SKM-1 (cell line): Measurements from ENCODE around the gene DPYSL3.
"Not testable (repeated sequence)": the region's sequence is repeated elsewhere in the genome, so short reads cannot be mapped to it uniquely, and the experiment has no call there.

ENCODE experiments used
- DNase-seq: peaks from one replicate; lab custom pipeline; 2025; ENCODE audit not compliant: unreplicated experiment; lab: John Stamatoyannopoulos, UW

DPYSL3 gene

DNA sequence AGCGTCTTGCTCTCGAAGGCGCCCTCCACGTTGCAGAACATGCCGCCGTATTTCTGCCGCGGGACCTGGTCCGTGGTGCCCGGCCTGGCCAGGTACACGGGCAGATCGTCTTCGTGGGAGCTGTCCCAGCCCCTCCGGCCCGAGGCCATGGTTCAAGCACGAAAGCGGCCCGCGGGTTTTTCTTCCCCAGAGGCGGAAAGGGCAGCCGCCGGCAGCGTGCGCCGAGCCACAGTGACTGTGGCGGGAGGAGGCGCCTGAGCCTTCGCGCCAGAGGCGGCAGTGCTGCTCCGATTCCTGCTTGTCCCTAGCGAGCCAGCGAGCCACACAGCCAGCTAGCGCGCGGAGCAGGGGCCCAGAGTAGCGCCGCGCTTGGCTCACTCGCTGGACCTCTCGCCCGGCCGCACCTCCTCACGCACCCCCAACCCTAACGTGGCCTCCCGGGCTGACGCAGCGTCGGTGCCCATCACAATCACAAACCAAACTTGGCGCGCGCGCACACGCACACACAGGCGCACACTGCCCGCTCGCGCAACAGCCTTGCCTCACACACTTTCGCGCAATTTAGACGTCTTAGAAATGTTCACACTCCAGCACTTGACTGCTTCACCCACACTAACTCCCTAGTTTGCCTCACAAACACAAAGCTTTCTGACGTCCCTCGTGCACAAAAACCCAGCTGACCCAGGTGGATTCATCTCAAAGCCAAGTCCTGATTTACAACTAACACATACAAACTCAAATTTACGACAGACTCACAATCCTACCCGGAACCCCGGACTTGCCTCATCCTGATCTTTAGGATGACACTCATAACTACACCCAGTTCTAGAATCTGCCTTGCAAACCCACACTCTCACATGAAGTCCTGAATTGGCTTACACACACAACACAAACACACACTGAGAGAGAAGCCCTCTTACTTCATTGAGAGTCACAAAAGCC lies at the start of gene DPYSL3:
Gene DPYSL3 (minus strand): TSS at position 359 of the 942 bp plus-strand sequence. CDS start 210 bp downstream, at position 149.
- peak; percentile 47 for DNase-seq

DNA sequence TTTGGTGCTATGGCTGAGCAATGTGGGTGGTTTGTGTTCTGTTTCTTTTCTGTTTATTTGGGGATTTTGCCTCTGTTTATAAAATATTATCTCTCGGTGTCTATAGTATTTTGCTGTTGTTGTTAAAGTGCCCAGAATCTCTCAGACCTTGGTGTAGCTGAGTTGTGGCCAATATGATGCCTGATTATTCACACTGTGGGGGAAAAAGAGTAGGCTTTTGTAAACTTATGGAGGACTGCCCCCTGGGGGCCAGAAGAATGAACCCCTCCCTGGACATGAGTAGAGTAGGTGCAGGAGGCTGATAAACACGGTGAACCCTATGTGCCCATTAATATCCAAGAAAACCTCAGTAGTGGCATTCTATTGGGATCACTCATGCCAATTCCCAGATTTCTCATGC lies 49.0 kb upstream of the DPYSL3 start:
- no peak for DNase-seq

DNA sequence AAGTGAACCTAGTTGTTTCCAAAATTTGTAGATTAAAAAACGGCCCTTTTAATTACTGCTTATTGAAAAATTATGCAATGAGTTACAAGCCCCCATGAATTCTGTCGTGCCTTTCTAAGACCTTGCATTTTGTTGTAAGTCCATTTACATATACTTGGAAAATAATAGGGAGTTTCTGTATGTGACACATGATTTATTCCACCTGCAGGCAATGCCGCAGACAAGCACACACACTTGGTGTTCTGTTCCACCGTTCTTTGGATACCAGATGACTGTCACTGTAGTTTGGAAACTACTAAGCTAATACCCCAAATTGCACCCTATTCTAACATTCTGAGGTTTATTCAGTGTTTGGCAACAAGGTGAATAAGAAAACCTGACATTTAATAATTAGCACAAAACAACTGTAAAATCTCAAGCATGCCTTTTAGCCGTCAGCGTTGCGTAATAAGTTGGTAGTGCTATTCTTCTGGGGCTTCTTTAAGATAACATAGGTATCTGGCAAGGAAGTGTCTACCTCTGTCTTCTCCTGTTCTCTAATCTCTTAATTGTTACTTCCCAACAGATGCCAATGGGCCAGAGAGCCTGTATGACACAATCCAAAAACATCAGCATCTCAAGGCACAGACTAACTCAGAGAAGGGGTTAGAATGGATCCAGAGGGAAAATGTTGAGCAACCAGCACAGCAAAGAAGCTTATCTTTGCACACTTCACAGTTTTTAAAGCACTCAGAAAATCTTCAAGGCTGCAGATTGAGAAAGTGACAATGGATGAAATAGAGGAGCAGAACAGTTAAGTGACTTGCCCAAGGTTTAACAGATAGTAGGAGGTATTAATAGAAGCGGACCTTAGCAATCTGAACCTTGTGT lies 48.2 kb upstream of the DPYSL3 start:
- DNase-seq: no peak

DNA sequence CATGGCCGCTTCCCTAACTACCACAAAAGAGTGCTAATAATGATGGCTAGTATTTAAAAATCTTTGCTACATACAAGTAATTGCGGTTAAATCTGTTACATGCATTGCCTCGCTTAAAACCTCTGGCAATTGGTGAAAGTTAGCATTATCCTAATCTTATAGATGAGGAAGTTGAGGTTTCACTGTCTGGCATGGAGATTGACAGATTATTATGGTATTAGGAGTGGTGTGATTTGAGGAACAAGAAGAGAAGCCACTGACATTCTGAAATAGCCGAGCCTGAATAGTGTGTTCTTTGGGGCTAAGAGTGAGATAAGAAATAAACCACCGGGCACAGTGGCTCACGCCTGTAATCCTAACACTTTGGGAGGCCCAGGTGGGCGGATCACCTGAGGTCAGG lies 45.3 kb upstream of the DPYSL3 start:
- no peak for DNase-seq

DNA sequence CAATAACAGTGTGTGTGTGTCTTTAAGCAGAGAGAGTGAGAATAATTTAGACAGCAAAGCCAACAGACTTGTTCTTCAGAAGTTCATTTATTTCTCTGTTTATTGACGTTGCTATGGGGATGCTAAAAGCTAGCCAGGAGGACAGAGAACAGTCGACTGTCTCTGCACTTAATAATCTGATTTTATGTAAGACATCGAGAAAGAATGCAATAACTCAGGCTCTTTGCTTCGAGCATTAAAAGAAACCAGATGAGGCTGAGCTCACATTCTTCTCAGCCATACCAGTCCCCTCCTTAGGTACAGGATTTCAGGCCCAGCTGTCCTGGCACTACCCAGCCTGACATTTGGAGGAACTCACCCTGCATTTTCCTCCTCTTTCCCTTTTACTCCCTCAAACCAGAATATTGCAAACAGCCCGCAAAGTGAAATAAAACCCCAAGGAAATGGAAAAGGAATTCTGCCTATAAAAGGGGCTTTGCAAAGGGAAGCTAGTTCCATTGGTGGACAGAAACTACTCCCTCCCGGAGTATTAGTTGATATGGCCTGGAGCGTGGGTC lies 44.5 kb upstream of the DPYSL3 start:
- no peak for DNase-seq

DNA sequence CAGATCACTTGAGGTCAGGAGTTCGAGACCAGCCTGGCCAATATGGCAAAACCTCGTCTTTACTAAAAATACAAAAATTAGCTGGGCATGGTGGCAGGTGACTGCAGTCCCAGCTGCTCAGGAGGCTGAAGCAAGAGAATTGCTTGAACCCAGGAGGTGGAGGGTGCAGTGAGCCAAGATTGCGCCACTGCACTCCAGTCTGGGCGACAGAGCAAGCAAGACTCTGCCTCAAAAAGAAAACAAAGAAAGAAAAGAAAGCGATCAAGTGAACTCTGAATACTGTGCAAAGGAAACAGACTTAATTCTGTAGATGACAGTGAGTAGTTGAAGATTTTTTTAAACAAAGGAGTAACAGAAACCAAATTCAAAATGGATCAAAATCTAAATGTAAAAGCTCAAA lies 43.9 kb upstream of the DPYSL3 start:
- not testable (repeated sequence) for DNase-seq

DNA sequence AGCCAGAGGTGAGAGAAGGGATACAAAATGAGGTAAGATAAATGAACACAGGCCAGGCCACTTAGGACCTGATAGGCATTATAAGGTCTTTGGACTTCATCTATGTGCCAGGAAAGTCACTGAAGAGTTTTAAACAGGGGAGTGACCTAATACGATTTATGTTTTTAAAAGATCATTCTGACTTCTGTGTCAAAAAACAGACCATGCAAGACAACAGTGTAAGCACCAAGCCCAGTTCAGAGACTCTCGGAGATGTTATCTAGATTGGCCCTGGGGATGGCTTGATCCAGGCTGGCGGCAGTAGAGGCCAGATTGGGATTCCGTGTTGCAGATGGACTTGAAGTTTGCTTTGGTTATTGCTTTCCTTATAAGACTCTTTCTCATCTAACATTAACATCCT lies 43.0 kb upstream of the DPYSL3 start:
- no peak for DNase-seq

DNA sequence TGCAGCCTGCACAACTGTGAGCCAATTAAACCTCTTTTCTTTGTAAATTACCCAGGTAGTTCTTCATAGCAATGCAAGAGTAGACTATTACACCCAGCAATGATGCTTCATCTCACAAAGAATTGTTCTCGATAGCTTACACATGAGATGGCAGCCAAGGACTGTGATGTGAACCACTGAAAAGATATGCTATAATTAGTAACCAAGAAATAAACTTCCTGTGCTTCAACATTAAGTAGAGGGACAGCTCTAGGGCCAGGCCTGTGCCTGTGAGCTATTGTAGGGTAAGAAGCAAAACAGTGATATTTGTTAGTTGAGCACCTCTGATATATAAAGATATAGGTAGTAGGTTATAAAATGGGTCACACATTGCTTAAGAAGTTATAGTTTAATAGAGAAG lies 41.8 kb upstream of the DPYSL3 start:
- DNase-seq: no peak

DNA sequence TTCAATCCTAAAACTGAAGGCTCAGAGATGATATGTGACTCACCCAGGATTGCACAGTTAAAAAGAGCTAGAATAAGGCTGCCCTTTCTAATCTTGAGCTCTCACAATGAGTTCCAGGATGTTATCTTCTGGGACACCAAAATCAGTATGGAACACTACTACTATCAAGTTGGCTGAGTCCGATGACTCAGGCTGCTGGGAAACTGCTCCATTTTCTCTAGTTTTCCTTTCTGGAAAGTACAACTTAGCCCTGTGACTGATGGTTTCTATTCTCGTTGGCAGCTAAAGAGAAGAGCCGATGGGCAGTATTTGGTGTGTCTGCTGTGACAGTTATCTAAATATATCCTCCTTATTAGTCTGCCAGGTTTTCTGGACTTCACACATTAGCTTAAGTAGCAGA lies 37.9 kb upstream of the DPYSL3 start:
- DNase-seq: no peak

DNA sequence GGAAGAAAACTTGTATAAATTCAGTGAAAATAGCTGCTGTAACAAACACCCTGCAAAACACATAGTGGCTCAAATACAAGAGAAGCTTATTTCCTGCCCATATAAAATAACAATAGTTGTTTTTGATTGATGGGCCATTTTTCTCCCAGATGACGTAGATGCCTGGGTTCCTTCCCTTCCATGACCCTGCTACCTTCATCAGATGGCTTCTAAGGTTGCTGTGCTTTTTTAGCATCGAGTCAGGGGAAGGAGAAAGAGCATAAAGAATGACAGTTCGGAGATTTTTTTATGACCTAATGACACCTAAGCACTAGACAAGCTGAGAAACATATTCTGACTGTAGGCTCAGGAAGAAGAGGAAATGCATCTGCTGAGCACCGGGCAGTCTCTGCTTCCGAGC lies 34.7 kb upstream of the DPYSL3 start:
- DNase-seq: no peak

DNA sequence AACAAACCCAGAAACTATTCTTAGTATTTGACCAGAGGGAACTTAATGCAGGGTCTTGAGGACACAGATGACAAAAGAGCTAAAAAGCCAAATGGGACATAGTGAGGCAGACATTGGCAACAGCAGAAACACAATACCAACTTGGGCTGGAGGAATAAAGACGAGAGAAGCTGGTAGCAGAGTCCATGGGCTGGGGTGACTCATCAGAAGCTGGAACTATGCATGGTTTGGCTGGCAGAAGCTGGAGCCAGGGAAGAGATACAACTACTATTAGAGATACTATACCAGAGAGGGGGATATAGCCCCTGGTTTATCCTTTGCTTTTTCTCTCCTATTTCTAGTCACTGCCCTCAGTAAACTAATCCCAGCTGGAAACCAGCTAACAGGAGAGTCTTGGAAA lies 29.2 kb upstream of the DPYSL3 start:
- DNase-seq: no peak

DNA sequence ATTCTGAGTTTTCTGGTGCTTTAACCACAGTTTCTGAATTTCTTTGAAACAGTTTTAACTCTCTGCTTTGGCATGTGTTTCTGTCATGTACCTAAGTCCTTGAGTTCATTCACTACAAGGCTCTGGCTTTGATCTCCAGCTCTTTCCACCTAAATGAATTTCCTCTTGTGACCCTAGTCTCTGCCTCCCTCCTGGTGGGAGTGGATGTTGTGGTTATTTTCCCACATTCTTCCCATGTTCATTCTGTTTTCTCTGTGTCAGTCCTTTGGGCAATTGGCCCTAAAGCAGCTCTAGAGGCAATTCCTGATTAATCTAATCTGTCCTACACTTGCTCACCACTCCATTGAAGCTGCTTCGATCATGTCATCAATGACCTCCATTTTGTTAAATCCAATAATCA lies 28.4 kb upstream of the DPYSL3 start:
- DNase-seq: no peak

DNA sequence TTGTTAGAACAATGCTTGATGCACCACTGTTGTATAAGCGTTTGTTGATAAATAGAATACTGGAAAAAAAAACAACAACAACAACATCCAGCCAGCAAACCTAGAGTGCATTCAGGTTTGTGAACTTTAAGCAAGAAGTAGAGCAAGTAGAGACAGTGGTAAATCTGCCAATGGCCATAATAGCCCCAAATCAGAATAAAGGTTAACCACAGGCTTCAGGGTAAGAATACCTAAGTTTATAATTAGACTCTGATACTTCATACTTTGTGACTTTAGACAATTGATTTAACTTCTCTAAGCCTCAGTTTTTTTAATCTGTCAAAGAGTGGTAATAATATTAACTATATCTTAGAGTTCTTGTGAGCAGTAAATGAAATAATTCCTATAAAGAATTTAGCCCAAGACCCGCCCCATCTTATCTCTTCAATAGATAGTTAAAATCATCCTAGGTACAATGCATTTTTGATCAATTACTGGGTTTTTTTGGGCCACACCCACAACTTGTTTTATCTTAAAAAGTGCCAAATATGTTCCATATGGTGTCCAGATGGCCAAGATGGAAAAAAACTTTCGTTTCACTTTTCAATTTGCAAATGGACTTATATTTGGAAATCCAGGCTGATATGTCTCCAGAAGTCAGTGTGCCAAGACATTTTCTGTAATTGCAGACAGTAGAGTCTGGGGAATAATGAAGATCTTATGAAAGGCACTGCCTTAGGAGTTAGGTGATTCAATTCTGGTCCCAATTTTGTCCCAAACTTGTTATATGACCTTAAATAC lies 24.5 kb upstream of the DPYSL3 start:
- DNase-seq: no peak

DNA sequence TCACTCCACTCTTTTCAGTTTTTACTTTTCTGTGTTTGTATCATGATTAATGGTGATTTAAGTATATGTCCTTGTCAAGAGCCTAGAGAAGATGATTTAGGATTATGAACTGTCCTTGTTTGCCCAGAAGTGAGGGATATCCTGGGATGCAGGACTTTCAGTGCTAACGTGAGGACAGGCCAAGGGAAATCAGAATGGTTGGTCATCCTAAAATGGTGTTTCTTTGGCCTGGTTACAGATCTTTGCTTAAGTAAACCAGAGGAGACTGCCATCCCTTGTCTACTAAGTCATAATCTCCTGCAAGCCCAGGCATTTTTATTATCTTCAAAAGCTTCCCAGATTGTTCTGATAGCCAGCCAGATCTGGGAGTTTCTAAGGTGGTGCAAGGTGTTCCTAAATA lies 22.3 kb upstream of the DPYSL3 start:
- DNase-seq: no peak

DNA sequence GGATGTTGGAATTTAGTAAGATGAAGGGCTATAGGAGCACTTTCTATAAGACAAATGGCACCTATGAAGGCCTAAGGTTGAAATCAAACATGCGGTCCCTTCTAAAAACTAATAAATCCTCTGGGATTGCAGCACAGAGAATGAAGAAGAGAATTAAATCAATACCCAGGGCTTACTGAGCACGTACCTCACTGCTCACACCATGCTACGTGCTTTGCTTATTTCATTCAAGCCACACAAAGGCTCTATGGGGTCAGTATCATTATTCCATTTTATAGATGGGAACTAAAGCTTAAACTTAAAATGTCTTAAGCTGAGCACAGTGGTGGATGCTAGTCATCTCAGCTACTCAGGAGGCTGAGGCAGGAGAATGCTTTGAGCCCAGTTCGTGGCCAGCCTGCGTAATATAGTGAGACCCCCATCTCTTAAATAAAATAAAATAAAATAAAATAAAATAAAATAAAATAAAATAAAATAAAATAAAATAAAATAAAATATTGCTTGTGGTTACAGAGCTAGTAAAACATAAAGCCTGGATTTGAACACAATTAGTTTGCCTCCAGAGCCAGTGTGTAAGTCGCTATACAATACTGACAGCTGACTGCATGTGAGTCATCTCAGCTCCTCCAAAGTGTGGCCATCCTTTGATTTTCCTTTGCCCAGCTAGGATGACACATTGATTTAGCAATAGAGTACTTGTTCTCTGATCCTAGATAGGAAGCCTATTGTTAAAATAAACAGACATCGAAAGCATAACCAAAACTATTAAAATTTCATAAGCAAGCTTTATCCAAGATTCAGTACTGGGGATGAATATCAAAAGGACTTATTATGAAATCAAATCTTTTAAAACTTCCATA lies 20.9 kb upstream of the DPYSL3 start:
- DNase-seq: no peak

DNA sequence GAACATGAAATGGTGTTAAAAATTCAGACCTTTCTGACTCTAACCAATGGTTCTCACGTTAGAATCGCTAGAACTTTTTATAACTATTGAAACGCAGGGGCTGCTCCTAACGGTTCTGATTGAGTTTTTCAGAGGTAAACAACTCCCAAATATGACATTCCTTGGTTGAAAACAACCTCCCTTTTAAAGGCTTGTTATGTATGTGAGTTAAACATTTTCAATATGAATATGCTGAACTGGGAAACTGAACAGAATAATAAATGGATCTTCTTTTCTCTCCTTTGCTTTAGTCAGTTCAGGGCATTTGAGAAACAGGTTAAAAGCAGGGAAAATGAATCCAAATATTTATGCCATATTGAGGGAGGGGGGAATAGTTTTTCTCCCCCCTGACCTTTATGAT lies 13.2 kb upstream of the DPYSL3 start:
- DNase-seq: no peak

DNA sequence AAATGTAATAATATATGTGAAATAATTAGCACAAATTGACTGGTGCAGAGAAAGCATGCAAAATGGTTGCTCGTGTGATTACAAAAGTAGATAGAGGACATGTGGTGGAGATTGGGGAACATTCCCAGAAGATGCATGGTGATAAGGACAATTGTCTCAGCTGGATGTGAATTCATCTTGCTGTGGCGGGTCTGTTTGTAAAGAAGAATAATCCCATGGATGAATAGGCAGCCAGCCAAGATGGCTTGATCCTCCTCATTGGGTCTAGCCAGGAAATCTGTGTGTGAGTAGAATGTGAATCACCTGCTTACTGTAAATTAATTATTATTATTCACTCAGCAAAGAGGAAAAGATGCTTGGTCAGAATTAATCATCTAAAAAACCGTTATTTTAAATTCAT lies 12.6 kb upstream of the DPYSL3 start:
- no peak for DNase-seq

DNA sequence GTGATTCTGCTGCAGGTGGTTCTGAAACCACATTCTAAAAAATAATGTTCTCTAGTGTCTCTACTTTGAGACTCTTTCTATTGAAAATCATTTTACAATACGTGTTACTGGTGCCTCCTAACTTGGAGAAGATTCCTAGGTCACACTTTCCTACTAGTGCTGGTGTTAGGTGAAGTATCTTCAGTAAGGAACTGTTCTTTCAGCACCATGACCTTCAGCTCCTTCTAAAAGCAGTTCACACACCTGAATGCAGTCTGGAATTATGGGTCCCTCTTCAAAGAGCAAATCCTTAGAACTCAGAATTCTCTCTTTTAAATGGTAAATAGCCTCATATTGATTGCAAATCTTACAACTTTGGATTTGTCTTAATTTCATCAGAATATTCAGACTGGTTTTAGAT lies 10.6 kb upstream of the DPYSL3 start:
- DNase-seq: no peak

DNA sequence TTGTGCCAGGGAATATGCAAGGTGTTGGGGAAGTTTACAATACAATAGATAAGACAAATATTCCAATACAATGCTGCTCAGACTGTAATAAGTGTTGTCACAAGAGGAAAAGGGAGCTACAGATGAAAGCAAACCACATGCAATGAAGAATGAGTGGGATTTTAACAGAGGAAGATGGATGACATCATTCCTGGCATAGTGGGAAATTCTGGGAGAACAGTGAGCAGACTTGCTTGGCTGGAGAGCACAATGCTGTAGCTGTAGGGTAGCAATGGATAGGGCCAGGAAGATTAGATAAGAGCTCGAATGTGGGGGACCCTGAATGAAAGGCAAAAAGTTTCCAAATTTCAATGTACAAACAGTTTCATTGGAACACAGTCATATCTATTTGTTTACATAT lies 9.5 kb upstream of the DPYSL3 start:
- DNase-seq: no peak

DNA sequence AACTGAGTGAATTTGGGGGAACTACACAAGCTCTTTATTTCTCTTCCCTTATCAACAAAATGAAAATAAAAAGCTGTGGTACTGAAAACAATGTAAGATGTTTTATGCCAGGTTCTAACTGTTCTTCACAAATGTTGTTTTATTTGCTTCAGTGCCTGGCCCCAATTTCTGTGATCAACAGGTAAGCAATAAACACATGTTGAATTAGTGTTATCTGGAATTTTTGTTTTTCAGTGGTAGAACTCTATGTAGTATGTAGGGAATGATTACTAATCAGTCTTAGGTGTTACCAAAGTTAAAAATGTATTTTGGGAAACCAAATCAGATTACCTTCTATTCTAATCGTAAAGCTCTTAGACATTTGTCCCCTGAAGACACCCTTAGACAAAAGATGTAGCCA lies 7.5 kb upstream of the DPYSL3 start:
- DNase-seq: no peak
